Peyer's patch (tissue), 4 donors: Measurements from ENCODE around the gene MOB3B. TPM values are rescaled to one million over a fixed set of nuclear protein-coding genes. Genes with fewer than 3 reads are reported as not detected.

Source experiments
- DNase-seq, 3 donors: peaks; one replicate each; pipeline ENCODE4 v3.0.0-alpha.2; 2017 to 2019
- H3K27ac ChIP-seq, 4 donors: fragments of 200-600 bp; sonication (generic); one replicate each; pipeline ENCODE4 v1.5.1; 2016 to 2019
- H3K27me3 ChIP-seq, 2 donors: fragments of 200-600 bp; sonication (generic); one replicate each; pipeline ENCODE4 v1.5.1; 2019
- H3K36me3 ChIP-seq, 3 donors: fragments of 200-600 bp; sonication (generic); one replicate each; pipeline ENCODE4 v1.5.1; 2016 to 2019
- H3K4me1 ChIP-seq, 4 donors: fragments of 200-600 bp; sonication (generic); one replicate each; pipeline ENCODE4 v1.5.1; 2016 to 2019
- H3K4me3 ChIP-seq, 4 donors: fragments of 200-600 bp; sonication (generic); 1 replicate in 3 of 4; 2 replicates in 1 of 4; pipeline ENCODE4 v1.5.1; 2016 to 2019; ENCODE audit warnings: mild to moderate bottlenecking in 1 of 4
- H3K9me3 ChIP-seq, 4 donors: fragments of 200-600 bp; sonication (generic); one replicate each; pipeline ENCODE4 v1.5.1; 2016 to 2019; ENCODE audit warnings: mild to moderate bottlenecking in 1 of 4
- POLR2A ChIP-seq, 2 donors: fragments of 450-650 bp; IDR thresholded peaks; one replicate each; pipeline ENCODE4 v1.5.1; 2017; ENCODE audit warnings: antibody characterized with exemption in 2 of 2, mild to moderate bottlenecking in 2 of 2, moderate library complexity in 2 of 2
- total RNA-seq, 4 donors: library from RNA; depleted of rRNA; stranded (reverse); fragments of >200 nt; gene quantifications; one replicate each; pipeline ENCODE4 v1.1.0, GENCODE V29; 2016
- TF ChIP-seq, protein P1 (sequence below), 6 experiments: fragments of 450-650 bp in 4 of 6; fragments of 200-600 bp in 2 of 6; sonication (generic) in 1 of 6; IDR thresholded peaks; one replicate each; pipeline ENCODE4 v1.5.1; 2017 to 2019; ENCODE audit warnings: antibody characterized with exemption in 6 of 6, mild to moderate bottlenecking in 3 of 6, moderate library complexity in 1 of 6

The MOB3B gene
- total RNA-seq, 4 donors from 2014 or later: 24.8 to 65.7 (median 36.4) TPM

DNA sequence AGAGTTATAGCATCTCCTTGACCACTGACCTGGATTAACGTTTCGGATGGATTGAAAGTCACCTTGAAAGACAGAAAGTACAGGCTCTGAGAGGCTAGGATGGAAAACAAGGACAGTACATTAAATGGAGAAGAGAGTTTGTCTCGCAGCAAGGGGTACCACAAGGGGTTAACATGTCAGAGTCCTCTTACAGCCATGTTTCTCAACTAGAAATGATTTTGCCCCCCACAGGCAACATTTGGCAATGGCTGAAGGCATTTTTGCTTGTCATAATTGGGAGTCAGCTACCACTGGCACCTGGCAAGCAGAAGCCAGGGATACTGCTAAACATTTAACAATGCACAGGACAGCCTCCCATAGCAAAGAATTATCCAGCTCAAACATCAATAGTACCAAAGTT lies 141.9 kb downstream of the MOB3B start:
- TF ChIP-seq, protein P1, sequence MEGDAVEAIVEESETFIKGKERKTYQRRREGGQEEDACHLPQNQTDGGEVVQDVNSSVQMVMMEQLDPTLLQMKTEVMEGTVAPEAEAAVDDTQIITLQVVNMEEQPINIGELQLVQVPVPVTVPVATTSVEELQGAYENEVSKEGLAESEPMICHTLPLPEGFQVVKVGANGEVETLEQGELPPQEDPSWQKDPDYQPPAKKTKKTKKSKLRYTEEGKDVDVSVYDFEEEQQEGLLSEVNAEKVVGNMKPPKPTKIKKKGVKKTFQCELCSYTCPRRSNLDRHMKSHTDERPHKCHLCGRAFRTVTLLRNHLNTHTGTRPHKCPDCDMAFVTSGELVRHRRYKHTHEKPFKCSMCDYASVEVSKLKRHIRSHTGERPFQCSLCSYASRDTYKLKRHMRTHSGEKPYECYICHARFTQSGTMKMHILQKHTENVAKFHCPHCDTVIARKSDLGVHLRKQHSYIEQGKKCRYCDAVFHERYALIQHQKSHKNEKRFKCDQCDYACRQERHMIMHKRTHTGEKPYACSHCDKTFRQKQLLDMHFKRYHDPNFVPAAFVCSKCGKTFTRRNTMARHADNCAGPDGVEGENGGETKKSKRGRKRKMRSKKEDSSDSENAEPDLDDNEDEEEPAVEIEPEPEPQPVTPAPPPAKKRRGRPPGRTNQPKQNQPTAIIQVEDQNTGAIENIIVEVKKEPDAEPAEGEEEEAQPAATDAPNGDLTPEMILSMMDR (IDR thresholded peaks at IDR 0.05): no peak
- TF ChIP-seq POLR2A (IDR thresholded peaks at IDR 0.05): no peak
- Histone ChIP-seq H3K4me1 (peaks cover 0 to 48% (median 9%) of the 10 kb centered on the region in 4 donors), H3K9me3 (no peaks in the 10 kb centered on the region), H3K27ac (peak overlapping the region in 1 of 4 donors; percentile 26), H3K27me3 (no peaks in the 10 kb centered on the region), H3K36me3 (no peaks in the 10 kb centered on the region), H3K4me3 (no peak overlapping the region)
- no peak for DNase-seq

- Histone ChIP-seq H3K36me3 (no peaks in the 10 kb centered on the region), H3K4me1 (peaks cover 0 to 55% (median 9%) of the 10 kb centered on the region in 4 donors), H3K27me3 (no peaks in the 10 kb centered on the region), H3K4me3 (no peak overlapping the region), H3K27ac (peak overlapping the region in 1 of 4 donors; percentile 26), H3K9me3 (no peaks in the 10 kb centered on the region)
- DNase-seq: no peak
- TF ChIP-seq POLR2A (IDR thresholded peaks at IDR 0.05): no peak
- TF ChIP-seq, protein P1 (IDR thresholded peaks at IDR 0.05): no peak
Measured at GRCh38 chr9:27386571-27387091, 143.0 kb downstream of the MOB3B start.

DNA sequence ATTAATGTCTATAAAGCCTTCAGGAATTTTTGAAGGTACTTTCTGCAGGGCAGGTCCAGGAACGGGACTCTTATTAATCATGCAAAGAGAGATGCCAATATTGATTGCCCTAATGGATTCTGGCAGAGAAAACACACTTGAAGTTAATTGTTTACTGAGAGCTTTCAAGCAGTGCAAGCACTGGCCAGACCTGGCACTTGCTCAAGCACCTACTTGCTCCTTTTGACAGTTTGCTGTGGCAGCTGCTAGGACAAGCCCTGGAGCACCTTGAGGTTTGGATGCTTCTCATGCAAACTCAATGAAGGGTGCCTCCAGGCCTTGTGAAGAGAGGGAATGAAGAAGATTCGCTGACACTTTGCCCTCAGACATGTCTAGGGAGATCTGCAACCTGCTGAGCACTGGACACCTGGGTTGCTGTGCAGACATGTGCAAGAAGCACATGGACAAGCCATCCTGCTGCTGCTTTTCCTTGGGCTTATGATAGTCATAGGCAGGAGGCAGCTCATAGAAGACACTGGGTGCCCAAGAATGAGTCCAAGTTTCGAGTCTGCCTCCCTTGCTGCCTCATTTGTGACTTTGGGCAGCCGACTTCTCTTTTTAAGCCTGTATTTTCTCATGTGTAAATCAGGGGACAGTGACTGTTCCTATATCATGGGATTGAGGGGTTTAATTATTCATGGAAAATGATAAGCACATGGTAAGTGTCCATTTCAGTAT lies 143.8 kb downstream of the MOB3B start:
- TF ChIP-seq, protein P1 (IDR thresholded peaks at IDR 0.05): no peak
- no peak for TF ChIP-seq POLR2A (IDR thresholded peaks at IDR 0.05)
- Histone ChIP-seq H3K9me3 (no peaks in the 10 kb centered on the region), H3K27ac (peak overlapping the region in 2 of 4 donors; percentile 27 to 41), H3K36me3 (no peaks in the 10 kb centered on the region), H3K4me1 (peaks cover 0 to 64% (median 9%) of the 10 kb centered on the region in 4 donors), H3K27me3 (no peaks in the 10 kb centered on the region), H3K4me3 (no peak overlapping the region)
- DNase-seq: no peak

DNA sequence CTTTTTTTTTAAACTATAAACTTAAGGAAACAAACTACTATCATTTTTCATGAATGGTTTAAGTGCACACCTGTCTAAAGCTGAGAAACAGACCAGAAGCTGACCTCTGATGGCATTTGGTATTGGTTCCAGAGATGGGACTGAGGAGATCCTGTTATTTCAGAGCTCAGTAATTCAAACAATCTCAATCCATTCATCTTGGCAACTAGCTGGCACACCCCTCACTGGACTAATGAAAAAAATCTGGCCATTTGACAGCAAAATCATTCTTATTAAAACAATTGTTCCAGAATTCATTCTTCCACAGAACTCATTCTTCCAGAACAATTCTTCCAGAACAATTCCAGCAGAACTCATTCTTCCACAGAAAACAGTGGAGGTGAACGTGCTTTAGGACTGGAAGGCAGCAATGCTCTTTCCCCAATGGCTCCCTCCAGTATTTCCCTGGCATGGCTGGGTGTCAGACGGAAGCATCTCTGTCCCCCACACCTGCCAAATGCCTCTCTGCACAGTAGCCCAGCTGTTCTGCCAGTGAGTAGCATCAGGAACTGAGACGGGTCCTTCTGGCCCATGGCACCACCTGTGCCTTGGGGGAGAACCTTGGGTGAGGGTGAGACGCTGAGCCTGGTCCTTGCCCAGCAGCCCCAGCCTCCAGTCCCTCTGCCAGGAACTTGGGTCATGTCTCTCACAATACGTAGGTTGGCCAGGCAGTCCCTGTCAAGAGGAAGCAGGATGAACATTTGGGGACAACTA lies 145.2 kb downstream of the MOB3B start:
- DNase-seq: peak in 1 of 3 donors; percentile 49
- Histone ChIP-seq H3K27me3 (no peaks in the 10 kb centered on the region), H3K9me3 (no peaks in the 10 kb centered on the region), H3K36me3 (no peaks in the 10 kb centered on the region), H3K4me1 (peaks cover 0 to 75% (median 9%) of the 10 kb centered on the region in 4 donors), H3K27ac (peak overlapping the region in 1 of 4 donors; percentile 63), H3K4me3 (no peak overlapping the region)
- no peak for TF ChIP-seq POLR2A (IDR thresholded peaks at IDR 0.05)
- TF ChIP-seq, protein P1 (IDR thresholded peaks at IDR 0.05): no peak

DNA sequence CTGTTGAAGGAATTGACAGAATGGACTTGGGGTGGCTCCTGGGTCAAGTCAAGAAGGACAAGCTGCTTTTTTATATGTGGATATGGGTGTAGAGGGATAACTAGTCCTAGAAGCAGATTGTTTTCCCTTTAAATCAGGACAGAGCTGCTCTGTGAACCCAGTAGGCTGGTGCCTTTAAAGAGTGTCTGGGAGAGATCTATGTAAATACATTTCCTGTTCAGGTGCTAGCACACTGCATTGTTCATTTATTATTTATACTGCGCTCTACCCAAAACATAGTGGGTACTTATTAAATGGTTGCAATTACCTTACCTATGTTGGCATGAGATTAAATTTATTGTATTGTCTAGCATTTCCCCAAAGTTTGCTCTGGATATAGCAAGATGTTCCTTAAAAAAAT lies 146.1 kb downstream of the MOB3B start:
- no peak for DNase-seq
- Histone ChIP-seq H3K9me3 (no peaks in the 10 kb centered on the region), H3K27ac (peak overlapping the region in 3 of 4 donors; percentile 63 to 81 (median 63)), H3K4me1 (peaks cover 0 to 85% (median 11%) of the 10 kb centered on the region in 4 donors), H3K27me3 (no peaks in the 10 kb centered on the region), H3K36me3 (no peaks in the 10 kb centered on the region), H3K4me3 (no peak overlapping the region)
- TF ChIP-seq, protein P1 (IDR thresholded peaks at IDR 0.05): no peak
- no peak for TF ChIP-seq POLR2A (IDR thresholded peaks at IDR 0.05)
